ENCODE results near the gene ZBTB43. TPM values are rescaled to one million over a fixed set of nuclear protein-coding genes. Genes with fewer than 3 reads are reported as not detected.

Gene ZBTB43
- polyA plus RNA-seq, 1 donor from 2014 or later: 12.3 TPM

DNA sequence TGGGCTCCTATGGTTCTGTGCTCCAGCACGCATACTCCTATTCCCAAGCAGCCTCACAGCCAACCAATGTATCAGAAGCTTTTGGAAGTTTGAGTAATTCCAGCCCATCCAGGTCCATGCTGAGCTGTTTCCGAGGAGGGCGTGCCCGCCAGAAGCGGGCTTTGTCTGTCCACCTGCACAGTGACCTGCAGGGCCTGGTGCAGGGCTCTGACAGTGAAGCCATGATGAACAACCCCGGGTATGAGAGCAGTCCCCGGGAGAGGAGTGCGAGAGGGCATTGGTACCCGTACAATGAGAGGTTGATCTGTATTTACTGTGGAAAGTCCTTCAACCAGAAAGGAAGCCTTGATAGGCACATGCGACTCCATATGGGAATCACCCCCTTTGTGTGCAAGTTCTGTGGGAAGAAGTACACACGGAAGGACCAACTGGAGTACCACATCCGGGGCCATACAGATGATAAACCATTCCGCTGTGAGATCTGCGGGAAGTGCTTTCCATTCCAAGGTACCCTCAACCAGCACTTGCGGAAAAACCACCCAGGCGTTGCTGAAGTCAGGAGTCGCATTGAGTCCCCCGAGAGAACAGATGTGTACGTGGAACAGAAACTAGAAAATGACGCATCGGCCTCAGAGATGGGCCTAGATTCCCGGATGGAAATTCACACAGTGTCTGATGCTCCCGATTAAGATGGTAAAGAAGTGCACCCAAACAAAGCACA, 75.5 kb downstream of the ZBTB43 start:
- no peak overlapping the region for H3K4me2 ChIP-seq (ENCODE audit: low read length)
- no peak for TF ChIP-seq EZH2 (IDR thresholded peaks at IDR 0.05; ENCODE audit: borderline replicate concordance, insufficient read depth, low read length, poor library complexity, severe bottlenecking)
- TF ChIP-seq TAF1 (IDR thresholded peaks at IDR 0.05; ENCODE audit: low read depth): no peak
- TF ChIP-seq SMC3 (conservative IDR thresholded peaks at IDR 0.05; ENCODE audit: poor library complexity): no peak
- no peak for TF ChIP-seq RAD21 (conservative IDR thresholded peaks at IDR 0.05)
- no peak for TF ChIP-seq MXI1 (conservative IDR thresholded peaks at IDR 0.05; ENCODE audit: poor library complexity, severe bottlenecking)
- TF ChIP-seq, protein P1, sequence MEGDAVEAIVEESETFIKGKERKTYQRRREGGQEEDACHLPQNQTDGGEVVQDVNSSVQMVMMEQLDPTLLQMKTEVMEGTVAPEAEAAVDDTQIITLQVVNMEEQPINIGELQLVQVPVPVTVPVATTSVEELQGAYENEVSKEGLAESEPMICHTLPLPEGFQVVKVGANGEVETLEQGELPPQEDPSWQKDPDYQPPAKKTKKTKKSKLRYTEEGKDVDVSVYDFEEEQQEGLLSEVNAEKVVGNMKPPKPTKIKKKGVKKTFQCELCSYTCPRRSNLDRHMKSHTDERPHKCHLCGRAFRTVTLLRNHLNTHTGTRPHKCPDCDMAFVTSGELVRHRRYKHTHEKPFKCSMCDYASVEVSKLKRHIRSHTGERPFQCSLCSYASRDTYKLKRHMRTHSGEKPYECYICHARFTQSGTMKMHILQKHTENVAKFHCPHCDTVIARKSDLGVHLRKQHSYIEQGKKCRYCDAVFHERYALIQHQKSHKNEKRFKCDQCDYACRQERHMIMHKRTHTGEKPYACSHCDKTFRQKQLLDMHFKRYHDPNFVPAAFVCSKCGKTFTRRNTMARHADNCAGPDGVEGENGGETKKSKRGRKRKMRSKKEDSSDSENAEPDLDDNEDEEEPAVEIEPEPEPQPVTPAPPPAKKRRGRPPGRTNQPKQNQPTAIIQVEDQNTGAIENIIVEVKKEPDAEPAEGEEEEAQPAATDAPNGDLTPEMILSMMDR (IDR thresholded peaks at IDR 0.05; ENCODE audit: poor library complexity, severe bottlenecking): no peak
- TF ChIP-seq EP300 (conservative IDR thresholded peaks at IDR 0.05; ENCODE audit: poor library complexity, severe bottlenecking): no peak
- no peak for TF ChIP-seq REST (IDR thresholded peaks at IDR 0.05; ENCODE audit: borderline replicate concordance)
- TF ChIP-seq POLR2AphosphoS5 (IDR thresholded peaks at IDR 0.05): no peak
- no peaks in the 10 kb centered on the region for H3K79me2 ChIP-seq (replicated peaks; ENCODE audit: insufficient read depth, low read length)
- H3K4me3 ChIP-seq (ENCODE audit: low read length): no peak overlapping the region
- no peaks in the 10 kb centered on the region for H3F3A ChIP-seq (ENCODE audit: insufficient read depth, low read length, poor library complexity, severe bottlenecking)
- H3K27ac ChIP-seq (ENCODE audit: low read length): no peak overlapping the region
- no peak overlapping the region for H2AFZ ChIP-seq (ENCODE audit: low read depth, low read length)
- no peaks in the 10 kb centered on the region for H4K20me1 ChIP-seq (ENCODE audit: insufficient read depth)
- no peak overlapping the region for H3K9ac ChIP-seq (ENCODE audit: low read length)
- H3K36me3 ChIP-seq (ENCODE audit: insufficient read depth, low read length): no peaks in the 10 kb centered on the region
- no peaks in the 10 kb centered on the region for H3K9me3 ChIP-seq (ENCODE audit: low read length)
- H3K27me3 ChIP-seq (ENCODE audit: insufficient read depth, low read depth, low read length): no peaks in the 10 kb centered on the region
- H3K9me2 ChIP-seq (ENCODE audit: insufficient read depth, low read length): no peaks in the 10 kb centered on the region

- Histone ChIP-seq H3K9me2 (ENCODE audit: insufficient read depth, low read length) (no peaks in the 10 kb centered on the region), H3K4me3 (ENCODE audit: low read length) (no peak overlapping the region), H3K9ac (ENCODE audit: low read length) (no peak overlapping the region), H3K27me3 (ENCODE audit: insufficient read depth, low read depth, low read length) (no peaks in the 10 kb centered on the region), H2AFZ (ENCODE audit: low read depth, low read length) (no peak overlapping the region), H4K20me1 (ENCODE audit: insufficient read depth) (no peaks in the 10 kb centered on the region), H3K36me3 (ENCODE audit: insufficient read depth, low read length) (no peaks in the 10 kb centered on the region), H3K9me3 (ENCODE audit: low read length) (no peaks in the 10 kb centered on the region), H3K27ac (ENCODE audit: low read length) (no peak overlapping the region), H3K79me2 (replicated peaks; ENCODE audit: insufficient read depth, low read length) (no peaks in the 10 kb centered on the region), H3F3A (ENCODE audit: insufficient read depth, low read length, poor library complexity, severe bottlenecking) (no peaks in the 10 kb centered on the region), H3K4me2 (ENCODE audit: low read length) (no peak overlapping the region)
- TF ChIP-seq EP300 (conservative IDR thresholded peaks at IDR 0.05; ENCODE audit: poor library complexity, severe bottlenecking): no peak
- TF ChIP-seq REST (IDR thresholded peaks at IDR 0.05; ENCODE audit: borderline replicate concordance): no peak
- no peak for TF ChIP-seq POLR2AphosphoS5 (IDR thresholded peaks at IDR 0.05)
- TF ChIP-seq, protein P1 (IDR thresholded peaks at IDR 0.05; ENCODE audit: poor library complexity, severe bottlenecking): no peak
- TF ChIP-seq EZH2 (IDR thresholded peaks at IDR 0.05; ENCODE audit: borderline replicate concordance, insufficient read depth, low read length, poor library complexity, severe bottlenecking): no peak
- no peak for TF ChIP-seq MXI1 (conservative IDR thresholded peaks at IDR 0.05; ENCODE audit: poor library complexity, severe bottlenecking)
- no peak for TF ChIP-seq RAD21 (conservative IDR thresholded peaks at IDR 0.05)
- no peak for TF ChIP-seq TAF1 (IDR thresholded peaks at IDR 0.05; ENCODE audit: low read depth)
- TF ChIP-seq SMC3 (conservative IDR thresholded peaks at IDR 0.05; ENCODE audit: poor library complexity): no peak
These were observed 76.1 kb downstream of the ZBTB43 start for GRCh38 chr9:126880947-126881332.

All from neural cell (in vitro differentiated cells).